HCT116 (cell line): Measurements from ENCODE around the gene WWOX. TPM values are rescaled to one million over a fixed set of nuclear protein-coding genes. Genes with fewer than 3 reads are reported as not detected.

Source experiments
- ATAC-seq: fragments of 200-7000 bp; cut with Tn5 transposase; 2 replicates; pipeline ENCODE4 v1.9.1; 2020; ENCODE audit warnings: mild to moderate bottlenecking, moderate library complexity
- BruUV-seq: library from RNA; stranded (reverse); fragments of 400-500 nt; replicated peaks from 2 replicates; lab custom pipeline; 2021; lab: Mats Ljungman, UMichigan
- CTCF ChIA-PET: fragments of 300-600 bp; sonication (Branson Sonifier 250); formaldehyde crosslinking; loops from one replicate; lab custom pipeline; 2021; ENCODE audit warnings: antibody characterized with exemption; lab: Charles Lee
- POLR2A ChIA-PET: fragments of 300-600, 350-600 bp; sonication (Branson Sonifier 250); formaldehyde crosslinking; loops from one replicate; lab custom pipeline; 2021; ENCODE audit warnings: antibody characterized with exemption; lab: Charles Lee
- RAD21 ChIA-PET, 2 experiments: fragments of 300-600 bp; sonication (Branson Sonifier 250); formaldehyde crosslinking; loops; one replicate each; lab custom pipeline; 2023; ENCODE audit warnings: low total read pairs in 2 of 2; ENCODE audit not compliant: uncharacterized antibody in 2 of 2, unreplicated experiment in 2 of 2, low non-redundant PET in 1 of 2; lab: Charles Lee
- DNase-seq: peaks from one replicate; pipeline ENCODE4 v3.0.0-alpha.2; 2010; ENCODE audit warnings: low read depth, low spot score
- H2AFZ ChIP-seq: fragments of 200-600 bp; shearing (Covaris generic), sonication (generic); 2 replicates; pipeline ENCODE4 v1.6.1; 2017; ENCODE audit warnings: low read depth, mixed run types, mixed read lengths, antibody characterized with exemption, low read length; ENCODE audit not compliant: poor library complexity, severe bottlenecking
- H3K27ac ChIP-seq: 2 replicates; pipeline ENCODE4 v1.5.1; 2012; ENCODE audit warnings: low read depth, low read length
- H3K27me3 ChIP-seq: fragments of 200-600 bp; sonication (generic); 2 replicates; pipeline ENCODE4 v1.6.1; 2016; ENCODE audit warnings: mixed run types, low read length, mixed read lengths; ENCODE audit not compliant: insufficient read depth
- H3K36me3 ChIP-seq, 2 experiments: fragments of 200-500 bp in 1 of 2; fragments of 200-600 bp in 1 of 2; sonication (Bioruptor generic) in 1 of 2; sonication (generic) in 1 of 2; 2 replicates each; pipeline versions ENCODE4 v1.5.1 to v1.6.1; 2014 to 2016; ENCODE audit warnings: low read length in 2 of 2, inconsistent platforms in 1 of 2, mixed read lengths in 1 of 2, mixed run types in 1 of 2; ENCODE audit not compliant: insufficient read depth in 2 of 2, control insufficient read depth in 1 of 2
- H3K4me1 ChIP-seq, 2 experiments: fragments of 200-600 bp in 1 of 2; sonication (generic) in 1 of 2; 2 replicates each; pipeline versions ENCODE4 v1.5.1 to v1.6.1; 2012 to 2017; ENCODE audit warnings: low read length in 2 of 2, inconsistent platforms in 1 of 2, mild to moderate bottlenecking in 1 of 2, mixed read lengths in 1 of 2, mixed run types in 1 of 2, moderate library complexity in 1 of 2; ENCODE audit not compliant: insufficient read depth in 2 of 2, control insufficient read depth in 1 of 2
- H3K4me2 ChIP-seq: fragments of 200-600 bp; sonication (generic); 2 replicates; pipeline ENCODE4 v1.6.1; 2017; ENCODE audit warnings: mixed run types, low read length, mixed read lengths
- H3K4me3 ChIP-seq, 2 experiments: fragments of 200-600 bp in 1 of 2; sonication (generic) in 1 of 2; replicated peaks in 1 of 2; 2 replicates each; pipeline ENCODE4 v1.5.1; 2011 to 2016; ENCODE audit warnings: low read length in 2 of 2, control low read depth in 1 of 2, low read depth in 1 of 2, mild to moderate bottlenecking in 1 of 2, mixed read lengths in 1 of 2, mixed run types in 1 of 2
- H3K79me2 ChIP-seq: fragments of 200-600 bp; sonication (generic); 2 replicates; pipeline ENCODE4 v1.6.1; 2017; ENCODE audit warnings: mild to moderate bottlenecking, mixed run types, low read length, moderate library complexity, mixed read lengths; ENCODE audit not compliant: insufficient read depth
- H3K9ac ChIP-seq: fragments of 200-600 bp; sonication (generic); 2 replicates; pipeline ENCODE4 v1.6.1; 2016; ENCODE audit warnings: low read length, mixed read lengths
- H3K9me2 ChIP-seq: fragments of 200-600 bp; sonication (generic), shearing (Covaris generic); 2 replicates; pipeline ENCODE4 v1.6.1; 2017; ENCODE audit warnings: mixed run types, mild to moderate bottlenecking, moderate library complexity; ENCODE audit not compliant: insufficient read depth
- H3K9me3 ChIP-seq, 2 experiments: fragments of 200-500 bp in 1 of 2; fragments of 200-600 bp in 1 of 2; sonication (Bioruptor generic) in 1 of 2; sonication (generic) in 1 of 2; 2 replicates each; pipeline ENCODE4 v1.6.1; 2014 to 2017; ENCODE audit warnings: low read length in 2 of 2, mixed read lengths in 2 of 2, inconsistent platforms in 1 of 2, low read depth in 1 of 2, mild to moderate bottlenecking in 1 of 2, mixed run types in 1 of 2, moderate library complexity in 1 of 2; ENCODE audit not compliant: control insufficient read depth in 1 of 2, insufficient read depth in 1 of 2
- H4K20me1 ChIP-seq: fragments of 200-600 bp; sonication (generic), shearing (Covaris generic); 2 replicates; pipeline ENCODE4 v1.6.1; 2017; ENCODE audit warnings: mixed run types, mild to moderate bottlenecking, moderate library complexity; ENCODE audit not compliant: insufficient read depth
- ELF1 ChIP-seq: IDR thresholded peaks from 2 replicates; pipeline ENCODE4 v1.6.1; 2012; ENCODE audit warnings: low read depth, borderline replicate concordance
- EZH2 ChIP-seq: fragments of 200-600 bp; sonication (generic); IDR thresholded peaks from 2 replicates; pipeline ENCODE4 v1.6.1; 2017; ENCODE audit warnings: antibody characterized with exemption, mixed run types
- POLR2A ChIP-seq: IDR thresholded peaks from 2 replicates; pipeline ENCODE4 v1.7.0; 2011; ENCODE audit warnings: borderline replicate concordance; ENCODE audit not compliant: insufficient read depth, insufficient read length; ENCODE audit errors: extremely low read depth
- POLR2AphosphoS5 ChIP-seq: IDR thresholded peaks from 2 replicates; pipeline ENCODE4 v1.6.1; 2011; ENCODE audit warnings: mild to moderate bottlenecking, low read depth, low read length, moderate library complexity
- RAD21 ChIP-seq: IDR thresholded peaks from 2 replicates; pipeline ENCODE4 v1.6.1; 2012; ENCODE audit warnings: low read depth, mild to moderate bottlenecking
- SRF ChIP-seq: IDR thresholded peaks from 2 replicates; pipeline ENCODE4 v1.6.1; 2012; ENCODE audit warnings: low read depth
- TCF7L2 ChIP-seq: IDR thresholded peaks from 2 replicates; pipeline ENCODE4 v1.7.0; 2011; ENCODE audit warnings: borderline replicate concordance, inconsistent platforms; ENCODE audit not compliant: insufficient read depth, insufficient read length; ENCODE audit errors: extremely low read depth
- intact Hi-C: fragments of 100-400 bp; cut with micrococcal nuclease; formaldehyde crosslinking; loops from 2 replicates; pipeline ENCODE4 v1.10.0; 2022
- total RNA-seq: library from RNA; stranded (reverse); gene quantifications from one replicate; pipeline ENCODE4 v1.2.1, GENCODE V29; 2021; ENCODE audit not compliant: unreplicated experiment
- TF ChIP-seq, protein P1 (sequence below): IDR thresholded peaks from 2 replicates; pipeline ENCODE4 v1.6.1; 2011; ENCODE audit warnings: mild to moderate bottlenecking, low read length, moderate library complexity; ENCODE audit not compliant: insufficient replicate concordance; ENCODE audit errors: extremely low read depth
- TF ChIP-seq, protein P2 (sequence below): IDR thresholded peaks from 2 replicates; pipeline ENCODE4 v1.6.1; 2012
- TF ChIP-seq, protein P3 (sequence below), 3 experiments: fragments of 200-600 bp in 1 of 3; sonication (generic) in 1 of 3; IDR thresholded peaks in 2 of 3; conservative IDR thresholded peaks in 1 of 3; 2 replicates each; pipeline ENCODE4 v1.5.1; 2012 to 2017; ENCODE audit warnings: low read depth in 2 of 3, low read length in 2 of 3, antibody characterized with exemption in 1 of 3, borderline replicate concordance in 1 of 3, control low read depth in 1 of 3, mild to moderate bottlenecking in 1 of 3, mixed read lengths in 1 of 3, mixed run types in 1 of 3, moderate library complexity in 1 of 3; ENCODE audit not compliant: insufficient read depth in 1 of 3
- TF ChIP-seq, protein P4 (sequence below): IDR thresholded peaks from 2 replicates; pipeline ENCODE4 v1.6.1; 2012

The WWOX gene
- total RNA-seq, 1 experiment from 2014 or later, result 13.7 TPM

DNA sequence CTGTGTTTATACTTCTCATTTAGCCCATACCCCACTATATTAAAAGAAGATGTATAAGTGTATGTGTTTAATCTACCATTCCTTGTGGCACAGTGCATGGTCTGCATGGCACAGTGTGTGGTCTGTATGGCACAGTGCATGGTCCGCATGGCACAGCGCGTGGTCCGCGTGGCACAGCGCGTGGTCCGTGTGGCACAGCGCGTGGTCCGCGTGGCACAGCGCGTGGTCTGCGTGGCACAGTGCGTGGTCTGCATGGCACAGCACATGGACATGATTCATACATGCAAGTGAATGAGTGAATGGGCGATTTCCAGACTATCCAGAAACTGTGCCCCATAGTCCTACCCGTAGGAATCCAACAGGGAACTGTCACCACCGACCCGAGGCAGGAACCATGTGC lies 868.5 kb downstream of the WWOX start:
- H3K36me3 ChIP-seq, result no peaks in the 10 kb centered on the region
- H3K9ac ChIP-seq, result no peak overlapping the region
- TF ChIP-seq SRF (no peak), EZH2 (no peak), ELF1 (no peak), POLR2A (no peak), TCF7L2 (no peak), POLR2AphosphoS5 (no peak), RAD21 (no peak)
- TF ChIP-seq, protein P1, sequence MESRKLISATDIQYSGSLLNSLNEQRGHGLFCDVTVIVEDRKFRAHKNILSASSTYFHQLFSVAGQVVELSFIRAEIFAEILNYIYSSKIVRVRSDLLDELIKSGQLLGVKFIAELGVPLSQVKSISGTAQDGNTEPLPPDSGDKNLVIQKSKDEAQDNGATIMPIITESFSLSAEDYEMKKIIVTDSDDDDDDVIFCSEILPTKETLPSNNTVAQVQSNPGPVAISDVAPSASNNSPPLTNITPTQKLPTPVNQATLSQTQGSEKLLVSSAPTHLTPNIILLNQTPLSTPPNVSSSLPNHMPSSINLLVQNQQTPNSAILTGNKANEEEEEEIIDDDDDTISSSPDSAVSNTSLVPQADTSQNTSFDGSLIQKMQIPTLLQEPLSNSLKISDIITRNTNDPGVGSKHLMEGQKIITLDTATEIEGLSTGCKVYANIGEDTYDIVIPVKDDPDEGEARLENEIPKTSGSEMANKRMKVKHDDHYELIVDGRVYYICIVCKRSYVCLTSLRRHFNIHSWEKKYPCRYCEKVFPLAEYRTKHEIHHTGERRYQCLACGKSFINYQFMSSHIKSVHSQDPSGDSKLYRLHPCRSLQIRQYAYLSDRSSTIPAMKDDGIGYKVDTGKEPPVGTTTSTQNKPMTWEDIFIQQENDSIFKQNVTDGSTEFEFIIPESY, result no peak
- TF ChIP-seq, protein P2, sequence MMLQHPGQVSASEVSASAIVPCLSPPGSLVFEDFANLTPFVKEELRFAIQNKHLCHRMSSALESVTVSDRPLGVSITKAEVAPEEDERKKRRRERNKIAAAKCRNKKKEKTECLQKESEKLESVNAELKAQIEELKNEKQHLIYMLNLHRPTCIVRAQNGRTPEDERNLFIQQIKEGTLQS, result no peak
- TF ChIP-seq, protein P3, sequence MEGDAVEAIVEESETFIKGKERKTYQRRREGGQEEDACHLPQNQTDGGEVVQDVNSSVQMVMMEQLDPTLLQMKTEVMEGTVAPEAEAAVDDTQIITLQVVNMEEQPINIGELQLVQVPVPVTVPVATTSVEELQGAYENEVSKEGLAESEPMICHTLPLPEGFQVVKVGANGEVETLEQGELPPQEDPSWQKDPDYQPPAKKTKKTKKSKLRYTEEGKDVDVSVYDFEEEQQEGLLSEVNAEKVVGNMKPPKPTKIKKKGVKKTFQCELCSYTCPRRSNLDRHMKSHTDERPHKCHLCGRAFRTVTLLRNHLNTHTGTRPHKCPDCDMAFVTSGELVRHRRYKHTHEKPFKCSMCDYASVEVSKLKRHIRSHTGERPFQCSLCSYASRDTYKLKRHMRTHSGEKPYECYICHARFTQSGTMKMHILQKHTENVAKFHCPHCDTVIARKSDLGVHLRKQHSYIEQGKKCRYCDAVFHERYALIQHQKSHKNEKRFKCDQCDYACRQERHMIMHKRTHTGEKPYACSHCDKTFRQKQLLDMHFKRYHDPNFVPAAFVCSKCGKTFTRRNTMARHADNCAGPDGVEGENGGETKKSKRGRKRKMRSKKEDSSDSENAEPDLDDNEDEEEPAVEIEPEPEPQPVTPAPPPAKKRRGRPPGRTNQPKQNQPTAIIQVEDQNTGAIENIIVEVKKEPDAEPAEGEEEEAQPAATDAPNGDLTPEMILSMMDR (IDR thresholded peaks at IDR 0.05 in 2 of 3, conservative IDR thresholded peaks at IDR 0.05 in 1 of 3; ENCODE audit: borderline replicate concordance in 1 of 3, insufficient read depth in 1 of 3, low read depth in 2 of 3, low read length in 2 of 3), result no peak
- TF ChIP-seq, protein P4, sequence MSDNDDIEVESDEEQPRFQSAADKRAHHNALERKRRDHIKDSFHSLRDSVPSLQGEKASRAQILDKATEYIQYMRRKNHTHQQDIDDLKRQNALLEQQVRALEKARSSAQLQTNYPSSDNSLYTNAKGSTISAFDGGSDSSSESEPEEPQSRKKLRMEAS, result no peak
- BruUV-seq, result no TSS peak
- POLR2A ChIA-PET, result no interaction called here
- no peak for ATAC-seq
- H3K27me3 ChIP-seq, result peaks cover 6% of the 10 kb centered on the region
- no peaks in the 10 kb centered on the region; a peak in 2 of 4 replicates for H3K9me3 ChIP-seq
- no peaks in the 10 kb centered on the region for H4K20me1 ChIP-seq
- intact Hi-C loops, result no loop called here
- no peak overlapping the region for H2AFZ ChIP-seq
- no peak overlapping the region for H3K4me2 ChIP-seq
- CTCF ChIA-PET, result no interaction called here
- no peaks in the 10 kb centered on the region for H3K4me1 ChIP-seq
- H3K79me2 ChIP-seq, result no peaks in the 10 kb centered on the region
- no peak overlapping the region for H3K4me3 ChIP-seq
- no peak for DNase-seq
- H3K27ac ChIP-seq, result no peak overlapping the region
- RAD21 ChIA-PET, result no interaction called here
- no peaks in the 10 kb centered on the region for H3K9me2 ChIP-seq
